NCI-H446 treated with DMSO at 0.1 percent for 48 hours (cell line): ENCODE results near the gene SNUPN.

Source experiments
- DNase-seq: peaks from one replicate; lab custom pipeline; 2025; lab: John Stamatoyannopoulos, UW

Gene SNUPN

DNA sequence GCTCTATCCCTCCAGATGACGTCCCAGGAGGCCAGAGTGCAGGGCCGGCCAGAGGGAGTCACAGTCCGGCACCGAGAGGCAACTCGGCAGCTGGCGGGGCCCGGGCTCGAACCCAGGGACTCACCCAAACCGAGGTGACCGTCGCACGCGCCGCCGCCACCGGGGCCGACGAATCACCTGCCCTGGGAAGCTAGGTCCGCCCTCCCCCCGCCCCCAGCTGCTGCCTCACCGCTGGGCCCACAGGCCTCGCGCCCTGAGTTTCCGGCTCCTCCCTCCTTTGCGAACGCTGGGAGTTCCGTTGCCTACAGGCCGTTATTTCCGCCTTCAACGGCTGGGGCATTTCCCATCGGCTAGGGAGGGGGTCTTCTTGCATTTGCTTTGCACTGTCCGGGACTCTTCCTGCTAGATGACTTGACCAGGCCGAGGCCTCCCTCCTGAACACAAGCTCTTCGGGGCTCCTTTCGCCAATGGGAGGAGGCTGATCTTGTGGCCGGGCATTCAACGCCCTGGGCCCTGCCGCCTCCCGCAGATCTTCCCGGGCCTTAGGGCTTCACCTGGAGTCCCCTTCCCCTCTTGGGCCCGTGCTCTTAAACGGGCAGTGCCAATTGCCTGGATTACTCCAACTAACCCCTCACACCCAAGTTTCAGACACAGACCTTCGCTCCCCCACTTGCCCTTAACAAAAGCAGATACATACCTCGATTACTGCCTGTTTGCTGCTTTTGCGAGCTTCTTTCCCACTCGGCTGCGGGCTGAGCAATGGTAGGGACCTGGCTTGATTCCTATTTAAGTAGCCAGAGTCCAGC is at the start of gene SNUPN:
TSS of gene SNUPN (minus strand) at position 184 of the 806 bp plus-strand sequence. CDS start 4,674 bp downstream, outside the sequence.
- DNase-seq = peak; percentile 74

DNA sequence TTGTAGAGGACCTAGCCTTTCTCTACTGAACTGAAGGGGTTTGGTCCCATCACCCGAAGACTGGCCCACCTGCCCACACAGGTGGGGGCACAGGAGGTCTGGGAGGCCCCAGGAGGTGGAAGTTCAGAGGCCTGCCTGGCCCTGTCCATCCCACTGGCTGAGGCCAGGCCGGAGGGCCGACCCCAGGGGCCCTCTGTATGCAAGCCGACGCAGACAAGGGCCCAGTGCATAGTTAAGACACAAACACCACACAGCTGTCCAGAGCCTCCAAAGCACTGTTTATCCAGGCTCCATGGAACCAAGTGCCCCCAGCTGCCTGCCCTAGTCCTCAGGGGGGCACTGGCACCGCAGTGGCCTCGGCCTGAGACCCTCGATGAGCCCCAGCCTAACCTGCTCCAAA is 48.8 kb upstream of the SNUPN start:
- DNase-seq = no peak

DNA sequence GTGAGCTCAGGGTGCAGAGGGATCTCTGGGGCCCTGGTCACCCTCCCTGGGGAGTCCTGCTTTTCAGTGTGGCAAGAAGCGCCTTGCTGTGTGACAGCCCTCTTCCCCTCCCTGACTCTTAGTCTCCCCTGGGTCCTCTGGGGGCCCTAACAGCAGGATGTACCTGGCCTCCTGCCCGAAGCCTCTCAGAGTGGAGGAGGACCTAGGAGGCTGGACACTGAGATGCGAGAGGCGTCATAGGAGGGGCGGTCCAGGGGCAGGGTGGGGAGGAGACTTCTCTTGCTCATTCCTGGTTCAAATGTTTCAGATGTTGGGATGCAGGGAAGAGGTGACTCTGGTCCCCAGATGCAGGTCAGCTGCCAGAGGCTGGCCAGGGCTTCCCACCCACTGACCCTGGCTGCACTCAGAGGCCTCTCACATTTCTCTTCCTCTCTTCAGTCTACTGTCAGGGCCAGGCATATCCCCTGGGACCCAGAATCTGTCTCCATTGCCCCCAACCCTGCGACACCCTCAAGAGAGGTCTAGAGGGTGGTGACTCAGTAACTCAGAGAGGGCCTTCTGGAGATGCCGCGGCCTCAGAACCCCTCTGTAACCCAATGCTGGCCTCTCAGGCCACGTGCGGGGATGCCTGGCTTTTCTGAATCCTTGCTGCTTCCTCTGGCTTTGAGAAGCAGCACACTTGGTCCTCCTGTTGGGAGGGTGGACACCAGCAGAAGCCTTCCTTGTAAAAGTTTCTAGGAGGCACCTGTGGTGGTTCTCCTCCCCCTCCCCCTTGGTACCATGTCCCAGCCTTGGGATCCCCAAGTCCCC is 48.1 kb upstream of the SNUPN start:
- DNase-seq = no peak

DNA sequence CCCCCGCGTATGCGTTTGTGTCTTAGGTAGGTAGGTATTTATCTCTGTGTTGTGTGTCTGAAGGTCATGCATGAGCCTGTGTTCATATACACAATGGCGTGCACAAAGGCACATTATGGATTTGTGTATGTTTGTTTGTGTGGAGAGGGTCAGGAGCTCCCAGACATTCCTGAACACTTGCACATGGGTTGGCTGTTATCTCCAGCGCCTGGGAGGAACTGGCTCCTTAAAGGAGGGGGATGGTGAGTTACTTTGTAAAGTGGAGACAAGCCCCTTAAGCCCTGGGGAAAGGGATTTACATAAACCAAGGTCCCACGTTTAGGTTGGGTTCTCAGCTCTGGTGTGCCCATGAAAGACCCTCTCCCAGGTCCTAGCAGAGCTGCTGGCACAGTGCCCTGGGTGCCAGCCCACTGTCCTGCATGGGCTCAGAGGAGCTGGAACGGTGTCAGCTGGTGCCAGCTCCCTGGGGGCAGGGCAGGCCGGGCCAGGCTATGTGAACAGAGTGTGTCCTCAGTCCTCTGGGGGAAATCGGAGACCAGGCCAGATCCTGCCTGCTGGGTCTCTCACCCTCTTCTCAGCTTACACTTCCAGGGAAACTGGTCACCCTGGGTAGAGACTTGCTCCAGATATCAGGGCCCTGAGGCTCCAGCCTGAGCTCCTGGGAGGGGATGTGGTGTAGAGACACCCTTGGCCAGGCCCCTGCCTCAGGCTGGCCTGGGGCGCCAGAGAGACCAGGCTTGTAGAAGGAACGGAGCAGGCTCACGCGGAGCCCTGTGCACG is 47.3 kb upstream of the SNUPN start:
- DNase-seq = no peak

DNA sequence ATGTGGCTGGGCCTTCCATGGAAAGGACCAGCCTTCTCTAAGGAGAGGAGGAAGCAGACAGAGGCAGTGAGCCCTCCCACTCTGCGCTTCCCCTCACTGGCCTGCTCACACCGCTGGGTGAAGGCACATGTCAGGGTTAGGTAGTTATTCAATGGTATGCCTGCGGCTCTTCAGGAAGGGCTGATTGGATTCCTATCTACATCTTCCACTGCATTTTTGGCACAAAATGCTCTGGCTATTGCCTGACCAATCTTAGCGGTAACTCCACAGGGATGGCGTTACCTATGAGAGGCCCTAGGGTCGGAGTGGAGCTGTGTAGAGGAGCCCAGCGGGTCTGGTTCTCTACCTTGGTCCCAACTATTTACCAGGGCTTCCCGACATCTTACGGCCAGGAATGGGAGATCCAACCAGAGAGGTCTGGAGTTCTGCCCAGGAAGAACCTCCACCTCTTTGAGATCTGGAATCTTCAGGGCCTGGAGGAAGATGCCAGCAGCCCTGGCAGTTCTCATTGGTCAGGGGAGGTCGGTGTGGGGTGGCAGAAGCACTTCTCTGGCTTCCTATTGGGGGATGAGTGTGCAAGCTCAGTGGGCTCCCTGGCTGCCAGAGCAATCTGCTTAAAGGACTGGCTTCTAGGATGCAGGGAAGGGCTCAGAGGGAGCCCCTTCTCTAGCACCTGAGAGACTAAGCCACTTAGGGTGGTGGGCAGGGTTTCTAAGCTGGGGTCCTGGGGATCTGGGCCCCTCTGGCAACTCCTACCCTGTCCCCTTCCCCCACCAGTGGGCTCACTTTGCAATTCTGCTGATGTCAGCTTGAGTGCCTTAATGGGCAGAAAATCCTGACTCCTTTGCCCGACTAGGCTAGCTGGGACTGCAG is 46.4 kb upstream of the SNUPN start:
- no peak for DNase-seq

DNA sequence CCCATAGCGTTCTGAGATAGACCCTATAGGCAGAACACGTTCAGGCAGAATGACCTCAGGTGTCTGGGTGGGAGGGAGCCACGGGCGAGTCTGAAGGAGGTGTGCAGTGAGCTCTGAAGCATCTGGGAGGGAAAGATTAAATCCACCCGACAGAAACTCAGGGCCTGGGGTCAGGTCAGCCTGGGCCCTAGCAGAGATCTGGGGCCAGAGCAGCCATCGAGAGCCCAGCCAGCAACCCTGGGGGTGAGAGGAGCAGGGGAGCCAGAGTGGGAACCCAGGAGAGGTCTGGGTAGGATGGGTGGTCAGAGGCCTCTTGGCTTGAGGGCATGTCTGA is 44.3 kb upstream of the SNUPN start:
- no peak for DNase-seq

DNA sequence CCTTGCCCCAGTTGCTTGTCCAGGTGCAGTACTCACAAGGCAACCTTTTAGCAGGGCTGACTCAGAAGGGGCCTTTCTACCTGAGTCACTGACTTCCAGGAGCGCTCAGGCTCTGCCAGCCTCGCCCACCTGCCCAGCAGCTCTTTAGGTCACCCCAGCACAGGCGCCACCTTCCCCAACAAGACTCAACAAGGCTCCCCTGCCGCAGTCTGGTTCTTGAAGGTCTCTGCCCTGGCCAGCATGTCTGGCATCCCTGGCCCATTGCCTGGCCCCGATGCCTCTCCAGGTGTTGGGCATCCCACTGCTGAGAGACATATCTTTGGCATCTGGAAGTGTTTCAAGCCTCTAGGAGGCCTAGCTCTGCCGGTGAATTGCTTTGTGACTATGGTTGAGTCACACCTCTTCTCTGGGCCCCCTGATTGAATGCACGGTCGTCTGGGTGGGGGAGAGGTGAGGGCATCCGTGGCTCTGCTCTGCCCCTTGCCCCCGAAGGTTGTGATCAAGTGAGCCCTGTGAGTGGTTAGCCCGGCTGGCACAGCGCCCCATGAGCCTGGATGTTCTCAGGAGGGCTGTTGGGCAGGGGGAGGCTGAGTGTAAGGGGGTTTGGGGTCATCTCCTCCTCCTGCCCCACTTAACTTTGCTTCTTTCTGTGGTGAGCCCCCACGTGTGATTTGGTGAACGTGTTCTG is 43.8 kb upstream of the SNUPN start:
- DNase-seq = no peak

DNA sequence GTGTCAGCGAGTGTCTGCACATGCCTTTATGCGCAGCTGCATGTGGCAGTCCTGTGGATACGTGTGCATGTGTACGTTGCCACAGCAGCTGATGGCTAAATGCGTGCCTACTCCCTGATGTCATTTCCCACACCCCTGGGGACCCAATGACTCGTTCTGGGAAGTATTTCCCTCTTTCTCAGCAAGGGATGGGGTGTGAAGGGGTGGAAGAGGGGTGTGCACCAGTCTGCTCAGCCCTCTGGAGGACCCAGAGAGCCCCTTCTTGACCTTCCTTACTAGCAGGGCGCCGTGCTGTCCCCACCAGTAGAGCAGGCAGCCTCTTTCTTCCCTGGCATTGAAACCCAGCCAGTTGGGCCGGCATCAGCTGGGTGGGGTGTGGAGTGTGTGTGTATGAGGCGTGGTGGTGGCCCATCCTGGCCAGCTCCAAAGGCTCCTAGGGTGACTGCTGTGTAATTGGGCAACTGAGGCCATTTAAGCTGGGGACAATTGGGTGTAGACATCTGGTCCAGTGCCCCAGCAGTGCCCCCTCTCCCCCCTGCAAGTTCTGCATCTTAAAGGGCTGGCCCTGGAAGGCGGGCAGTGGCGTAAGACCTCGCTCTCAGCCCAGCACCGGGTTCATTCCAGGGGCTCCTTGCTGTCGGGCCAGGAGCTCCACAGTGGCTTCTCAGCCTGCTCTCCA is 41.4 kb upstream of the SNUPN start:
- no peak for DNase-seq

DNA sequence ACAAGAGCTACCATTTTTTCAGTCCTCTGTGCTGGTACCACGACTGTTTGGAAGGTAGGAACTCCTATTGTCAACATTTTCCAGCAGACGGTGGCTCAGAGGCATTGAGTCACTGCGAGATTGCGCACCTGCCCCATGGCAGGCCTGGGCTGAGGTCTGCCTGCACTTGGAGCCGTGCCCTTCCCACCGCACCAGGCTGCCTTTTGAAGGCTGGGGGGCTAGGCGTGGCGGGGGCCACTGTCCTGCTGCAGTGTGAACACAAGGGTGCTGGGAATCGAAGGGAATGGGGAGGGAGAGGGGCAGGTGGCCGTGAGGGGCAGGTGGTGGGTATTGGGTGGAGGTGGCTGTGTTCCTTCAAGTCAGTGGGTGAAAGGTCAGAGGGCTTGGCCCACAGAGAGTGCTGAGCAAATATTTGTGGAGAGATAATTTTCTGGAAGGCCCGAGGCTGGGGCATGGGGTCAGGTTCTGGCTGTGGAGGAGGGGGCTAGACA is 38.5 kb upstream of the SNUPN start:
- DNase-seq = no peak

DNA sequence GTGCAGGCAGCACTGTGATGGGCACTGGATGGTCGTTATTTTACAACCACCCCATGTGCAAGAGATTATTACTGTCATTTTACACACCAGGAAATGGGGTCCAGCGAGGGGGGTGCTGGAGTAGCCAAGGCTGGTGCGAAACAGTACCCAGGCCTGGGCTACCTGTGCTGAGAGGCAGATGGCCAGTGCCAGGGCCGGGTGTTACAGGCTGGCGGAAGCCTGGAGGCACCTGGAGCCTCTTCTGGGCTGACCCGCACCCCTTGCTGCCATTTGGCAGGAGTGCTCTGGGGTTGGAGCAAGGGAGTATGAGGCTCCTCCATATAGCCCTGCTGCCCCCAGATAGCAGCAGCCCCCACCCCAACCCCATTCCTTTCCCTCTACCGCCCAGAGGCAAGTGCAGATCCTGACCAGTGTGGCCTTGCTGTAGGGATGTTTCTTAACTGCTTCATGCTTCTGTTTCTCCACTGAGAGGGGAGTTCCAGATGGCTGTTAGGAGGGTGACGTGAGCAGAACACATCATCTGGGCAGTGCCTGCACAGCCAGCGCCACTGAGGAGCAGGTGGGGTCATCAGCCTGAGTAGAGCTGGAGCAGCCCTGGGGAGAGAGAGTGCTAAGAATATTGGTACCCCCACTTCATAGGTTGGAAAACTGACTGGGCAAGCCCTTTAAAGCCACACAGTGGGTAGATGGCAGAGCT is 37.4 kb upstream of the SNUPN start:
- no peak for DNase-seq

DNA sequence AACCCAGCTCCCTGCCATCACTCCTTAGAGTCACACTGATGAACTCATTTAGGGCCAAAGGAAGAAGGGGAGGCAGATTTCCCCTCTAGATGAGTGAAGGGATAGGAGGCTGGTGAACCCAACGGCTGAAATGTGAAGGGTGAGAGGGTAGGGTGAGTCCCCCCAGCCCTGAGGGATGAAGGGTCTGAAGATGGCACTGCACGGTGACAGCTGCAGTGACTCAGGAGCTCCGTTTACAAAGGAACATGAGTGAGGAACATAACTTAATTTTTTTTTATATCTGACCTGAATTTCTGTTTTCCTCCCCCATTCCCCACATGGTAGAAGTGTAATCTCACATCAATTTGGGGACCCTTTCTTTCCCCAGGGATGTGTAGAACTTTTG is 36.2 kb upstream of the SNUPN start:
- no peak for DNase-seq

DNA sequence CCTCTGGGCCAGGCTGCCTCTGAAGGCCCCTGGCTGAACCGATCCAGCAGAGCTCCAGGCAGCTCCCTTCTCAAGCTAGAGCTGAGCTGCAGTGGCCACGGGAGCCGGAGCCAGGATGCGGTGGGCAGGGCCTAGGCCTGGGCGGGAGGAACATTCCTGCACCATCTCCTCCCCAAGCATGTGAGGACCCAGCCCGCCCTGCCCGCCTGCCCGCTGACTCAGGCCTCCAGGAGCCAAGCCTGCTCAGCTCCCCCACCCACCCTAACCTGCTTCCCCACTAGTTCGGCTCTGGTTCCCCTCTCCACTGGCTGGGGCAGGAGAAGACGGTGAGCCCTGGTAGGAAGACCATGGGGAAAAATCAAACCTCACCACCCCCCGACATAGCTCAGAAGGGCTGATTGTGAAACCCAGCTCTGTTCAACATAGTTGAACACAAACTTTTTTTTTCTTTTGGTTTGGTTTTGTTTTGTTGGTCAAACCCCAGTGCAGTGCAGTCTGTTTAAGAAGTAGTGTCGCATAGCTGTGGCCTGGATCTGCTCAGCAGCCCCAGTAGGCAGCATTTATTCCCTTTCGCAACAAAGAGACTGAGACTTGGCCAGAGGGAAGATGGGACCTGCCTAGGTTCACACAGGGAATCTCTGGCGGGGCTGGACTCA is 35.7 kb upstream of the SNUPN start:
- no peak for DNase-seq

DNA sequence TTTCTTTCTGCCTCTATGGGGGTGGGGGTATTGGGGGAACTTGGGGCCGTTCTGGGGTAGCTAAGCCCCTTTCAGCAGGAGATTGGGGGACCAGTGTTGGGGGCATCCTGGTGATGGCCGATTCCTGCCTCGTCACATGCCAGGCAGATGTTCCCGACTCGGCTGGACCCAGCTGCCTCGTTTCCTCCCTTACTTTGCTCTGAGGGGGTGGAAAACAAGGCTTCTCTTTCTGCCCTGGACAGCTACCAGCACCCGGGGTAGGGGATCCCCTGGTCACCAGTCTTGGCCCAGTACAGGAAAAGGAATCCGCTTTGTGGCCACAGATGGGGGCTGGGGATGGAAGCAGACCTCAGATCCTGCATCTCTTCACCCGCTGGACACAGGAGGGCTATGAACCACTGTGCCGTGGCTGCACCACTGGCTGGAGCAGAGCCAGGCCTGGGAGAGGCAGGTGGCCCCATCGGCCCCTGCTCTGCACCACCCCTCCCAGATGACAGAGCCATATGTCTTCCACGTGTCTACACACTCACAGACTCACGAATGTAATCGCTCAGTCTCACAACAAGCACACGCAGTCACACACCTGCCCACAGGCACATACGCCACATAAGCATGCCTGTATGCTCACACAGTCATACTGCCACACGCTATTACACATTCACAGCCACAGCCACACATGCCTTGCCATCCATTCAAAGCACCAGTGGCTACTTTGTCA is 34.6 kb upstream of the SNUPN start:
- DNase-seq = no peak

DNA sequence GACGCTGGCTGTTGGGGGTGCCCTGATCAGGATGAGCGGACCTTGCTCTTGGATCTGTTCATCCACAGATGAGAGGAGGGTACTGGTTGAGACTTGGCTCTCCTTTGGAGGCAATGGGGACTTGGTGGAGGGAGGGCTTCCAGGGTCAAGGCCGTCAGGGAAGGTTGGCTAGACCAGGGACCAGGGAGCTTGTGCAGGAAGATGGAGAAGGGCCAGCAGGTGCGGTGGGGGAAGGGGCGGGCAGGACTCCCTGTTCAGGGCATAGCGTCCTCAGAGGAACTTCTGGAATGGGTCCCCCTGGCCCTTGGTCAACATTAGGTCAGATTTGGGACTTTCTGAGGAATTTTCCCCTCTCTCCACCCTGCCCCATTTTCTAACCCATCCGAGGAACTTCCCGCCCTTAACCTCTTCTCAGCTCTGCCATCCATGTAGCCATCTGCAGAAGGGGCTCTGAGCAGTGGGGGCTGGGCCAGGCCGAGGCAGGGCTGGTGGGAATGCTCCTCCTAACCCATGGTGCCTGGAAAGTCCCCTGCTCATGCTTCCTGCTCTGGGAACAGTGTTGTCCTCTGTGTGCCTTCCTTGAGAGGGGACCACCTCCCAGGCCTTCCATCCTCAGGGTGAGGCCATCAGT is 33.7 kb upstream of the SNUPN start:
- no peak for DNase-seq

DNA sequence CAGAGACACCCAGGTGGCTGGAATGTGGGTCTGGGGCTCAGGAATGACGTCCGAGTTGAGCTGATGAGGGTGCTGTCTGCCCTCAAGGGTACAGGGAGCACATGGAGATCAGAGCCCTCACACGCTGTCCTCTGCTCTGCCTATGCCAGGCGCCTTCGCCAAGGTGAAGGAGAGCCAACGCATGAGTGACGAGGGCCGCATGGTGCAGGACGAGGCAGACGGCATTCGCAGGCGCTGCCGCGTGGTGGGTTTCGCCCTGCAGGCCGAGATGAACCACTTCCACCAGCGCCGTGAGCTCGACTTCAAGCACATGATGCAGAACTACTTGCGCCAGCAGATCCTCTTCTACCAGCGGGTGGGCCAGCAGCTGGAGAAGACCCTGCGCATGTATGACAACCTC is 31.3 kb upstream of the SNUPN start:
- no peak for DNase-seq

DNA sequence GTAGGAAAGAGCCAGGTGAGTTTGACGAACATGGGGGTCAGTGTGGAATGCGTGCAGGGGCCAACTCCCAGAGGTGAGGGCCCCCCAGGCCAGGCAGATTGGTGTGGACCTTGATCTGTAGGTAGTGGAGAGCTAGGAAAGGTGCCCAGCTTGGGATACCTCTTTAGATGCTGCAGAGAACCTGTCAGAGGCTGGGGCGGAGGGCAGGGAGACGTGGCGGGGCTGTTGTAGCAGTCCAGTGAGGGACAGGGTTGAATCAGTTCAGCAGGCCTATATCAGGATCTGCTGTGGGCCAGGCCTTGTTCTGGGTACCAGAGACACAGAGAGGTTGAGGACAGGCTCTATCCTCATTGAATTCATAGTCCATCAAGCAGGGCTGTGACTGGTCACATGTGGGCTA is 30.8 kb upstream of the SNUPN start:
- no peak for DNase-seq

DNA sequence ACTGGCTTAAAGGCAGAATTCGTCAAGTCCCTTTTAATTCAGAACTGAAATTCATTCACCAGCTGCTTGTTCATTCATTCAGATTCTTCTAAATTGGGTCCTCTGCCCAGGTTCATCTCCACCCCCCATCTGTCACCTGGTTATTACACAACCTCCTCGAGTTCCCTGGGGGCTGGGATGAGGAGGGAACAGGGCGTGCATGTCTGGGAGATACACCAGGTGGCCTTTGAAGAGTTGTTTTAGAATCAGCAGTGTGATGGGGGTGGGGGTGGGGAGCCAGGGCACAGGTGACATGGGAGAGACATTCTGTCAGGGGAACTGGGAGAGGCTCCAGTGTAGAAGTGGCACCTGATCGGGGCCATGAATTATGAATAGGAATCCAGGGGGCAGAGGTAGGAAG is 30.4 kb upstream of the SNUPN start:
- no peak for DNase-seq
